ENCODE measurements around the gene ZFP64. TPM values are rescaled to one million over a fixed set of nuclear protein-coding genes. Genes with fewer than 3 reads are reported as not detected.

ZFP64 gene
- total RNA-seq, 4 donors from 2014 or later = 7.0 to 15.4 (median 14.2) TPM

- no peak overlapping the region for H3K4me3 ChIP-seq
- no peak for ATAC-seq
- H3K4me1 ChIP-seq = no peaks in the 10 kb centered on the region
- 34 to 38% methylated on average over 4 of the region's 4 CpGs for WGBS, 2 donors (ENCODE audit: low coverage in 1 of 2)
- H3K27me3 ChIP-seq = peaks cover 17% of the 10 kb centered on the region
- H3K36me3 ChIP-seq = no peaks in the 10 kb centered on the region
- H3K27ac ChIP-seq = no peak overlapping the region
- TF ChIP-seq POLR2A (IDR thresholded peaks at IDR 0.05) = no peak
- TF ChIP-seq POLR2AphosphoS5 (IDR thresholded peaks at IDR 0.05) = no peak
- no peak for TF ChIP-seq EP300 (IDR thresholded peaks at IDR 0.05)
- no peak for TF ChIP-seq CTCF (IDR thresholded peaks at IDR 0.05)
- H3K9me3 ChIP-seq = peaks cover 0 to 26% (median 0%) of the 10 kb centered on the region in 3 donors
Measured at GRCh38 chr20:52209154-52209571, 17.6 kb upstream of the ZFP64 start.

DNA sequence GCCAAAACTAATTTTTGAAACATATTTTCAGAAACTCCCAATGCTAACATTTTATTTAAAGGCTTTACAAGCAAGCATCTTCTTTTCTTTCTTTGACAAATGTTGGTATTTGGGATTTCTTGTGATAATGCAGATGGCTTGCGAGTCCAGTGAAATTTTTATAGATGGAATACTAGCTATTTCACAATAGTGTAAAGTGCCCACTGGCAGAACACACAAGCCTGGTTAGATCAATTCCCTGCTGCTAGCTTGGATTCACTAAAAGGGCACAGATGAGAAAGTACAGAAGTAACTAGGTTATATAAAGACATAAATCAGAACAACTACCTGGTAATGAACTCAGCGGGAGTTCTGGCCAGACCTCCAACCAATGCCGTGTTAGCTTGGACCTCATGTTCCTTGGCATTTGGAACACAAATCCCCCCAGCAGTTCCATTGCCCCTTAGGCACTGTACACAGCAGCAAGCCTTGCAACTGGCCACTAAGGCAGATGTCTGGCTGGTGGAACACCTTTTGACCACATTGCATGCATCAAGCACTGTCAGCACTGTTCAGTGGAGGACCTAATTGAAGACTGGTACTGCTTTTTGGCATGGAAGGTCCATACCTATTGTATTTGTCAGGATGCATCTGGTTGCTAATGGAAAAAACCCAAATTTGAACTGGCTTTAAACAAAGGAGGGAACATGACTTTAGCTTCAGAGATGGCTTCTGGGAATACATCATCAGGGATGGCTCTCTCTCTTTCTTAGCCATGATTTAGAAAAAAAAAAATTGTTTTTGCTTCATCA lies 15.6 kb upstream of the ZFP64 start:
- Histone ChIP-seq H3K27ac (no peak overlapping the region), H3K36me3 (no peaks in the 10 kb centered on the region), H3K4me1 (no peaks in the 10 kb centered on the region), H3K4me3 (no peak overlapping the region), H3K9me3 (peaks cover 0 to 8% (median 0%) of the 10 kb centered on the region in 3 donors), H3K27me3 (peaks cover 17% of the 10 kb centered on the region)
- ATAC-seq = no peak
- whole genome bisulfite sequencing, 2 donors (ENCODE audit: low coverage in 1 of 2) = 95 to 100% methylated on average over 1 to 3 of the region's 3 CpGs
- no peak for TF ChIP-seq POLR2A (IDR thresholded peaks at IDR 0.05)
- no peak for TF ChIP-seq CTCF (IDR thresholded peaks at IDR 0.05)
- no peak for TF ChIP-seq POLR2AphosphoS5 (IDR thresholded peaks at IDR 0.05)
- no peak for TF ChIP-seq EP300 (IDR thresholded peaks at IDR 0.05)

DNA sequence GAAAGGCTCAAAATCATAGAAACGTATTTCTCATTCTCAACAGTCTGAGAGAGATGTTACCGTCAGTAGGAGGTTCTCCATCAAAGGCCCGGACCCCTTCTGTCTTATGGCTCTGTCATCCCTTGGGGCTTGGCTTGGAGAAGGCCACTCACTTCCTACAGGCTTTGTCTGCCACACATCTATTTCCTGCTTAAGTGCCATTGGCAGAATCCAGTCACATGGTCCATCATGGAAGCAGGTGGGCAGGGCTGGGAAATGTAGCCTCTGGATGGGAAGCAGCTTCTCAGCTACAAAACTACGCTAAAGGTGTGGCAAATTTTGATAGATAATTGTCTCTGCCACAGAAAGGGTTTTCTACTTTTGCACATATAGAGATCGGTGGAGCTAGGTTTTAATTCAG lies 12.6 kb upstream of the ZFP64 start:
- peaks cover 7% of the 10 kb centered on the region for H3K27me3 ChIP-seq
- no peaks in the 10 kb centered on the region for H3K36me3 ChIP-seq
- H3K4me1 ChIP-seq = no peaks in the 10 kb centered on the region
- no peak for ATAC-seq
- TF ChIP-seq POLR2A (IDR thresholded peaks at IDR 0.05) = no peak
- TF ChIP-seq CTCF (IDR thresholded peaks at IDR 0.05) = no peak
- TF ChIP-seq POLR2AphosphoS5 (IDR thresholded peaks at IDR 0.05) = no peak
- TF ChIP-seq EP300 (IDR thresholded peaks at IDR 0.05) = no peak
- WGBS, 2 donors (ENCODE audit: low coverage in 1 of 2) = 93 to 100% methylated on average over 3 to 4 of the region's 5 CpGs
- no peak overlapping the region for H3K27ac ChIP-seq
- H3K9me3 ChIP-seq = no peaks in the 10 kb centered on the region
- H3K4me3 ChIP-seq = no peak overlapping the region

GRCh38 chr20:52201395-52201794 lies 9.8 kb upstream of the ZFP64 start:
- no peak for TF ChIP-seq POLR2A (IDR thresholded peaks at IDR 0.05)
- no peak for TF ChIP-seq EP300 (IDR thresholded peaks at IDR 0.05)
- TF ChIP-seq POLR2AphosphoS5 (IDR thresholded peaks at IDR 0.05) = no peak
- no peak for TF ChIP-seq CTCF (IDR thresholded peaks at IDR 0.05)
- Histone ChIP-seq H3K27ac (no peak overlapping the region), H3K9me3 (no peaks in the 10 kb centered on the region), H3K4me1 (no peaks in the 10 kb centered on the region), H3K36me3 (no peaks in the 10 kb centered on the region), H3K4me3 (no peak overlapping the region), H3K27me3 (no peaks in the 10 kb centered on the region)
- ATAC-seq = no peak
- 85% methylated on average over 2 of the region's 2 CpGs; no CpG with 5 or more reads in 1 of the 2 donors for WGBS, 2 donors (ENCODE audit: low coverage in 1 of 2)

DNA sequence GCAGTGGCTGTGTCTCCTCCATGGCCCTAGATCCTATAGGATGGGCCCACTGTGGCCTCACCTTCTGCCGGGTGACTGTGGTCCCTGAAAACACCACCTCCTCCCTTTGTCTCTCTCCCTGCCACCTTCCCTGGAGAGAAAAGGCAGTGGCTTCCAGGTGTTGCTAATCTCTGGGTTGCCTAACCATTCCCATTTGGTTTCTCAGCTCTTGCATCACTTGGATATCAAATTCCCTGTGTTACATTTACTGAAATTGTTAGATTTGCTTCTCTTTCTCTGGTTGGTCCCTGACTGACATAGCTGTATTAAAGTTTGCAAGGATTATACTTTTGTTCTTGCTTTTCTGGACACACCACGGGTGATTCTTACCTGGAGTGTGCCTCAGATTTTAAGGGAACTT lies 9.3 kb upstream of the ZFP64 start:
- WGBS, 2 donors (ENCODE audit: low coverage in 1 of 2) = 40% methylated on average over 1 of the region's 2 CpGs; no CpG with 5 or more reads in 1 of the 2 donors

More for the DNA sequence above, 9.3 kb upstream of the ZFP64 start:
- Histone ChIP-seq H3K9me3 (no peaks in the 10 kb centered on the region), H3K36me3 (no peaks in the 10 kb centered on the region), H3K27ac (no peak overlapping the region), H3K27me3 (no peaks in the 10 kb centered on the region), H3K4me1 (no peaks in the 10 kb centered on the region), H3K4me3 (no peak overlapping the region)
- no peak for ATAC-seq
- TF ChIP-seq POLR2AphosphoS5 (IDR thresholded peaks at IDR 0.05) (no peak), CTCF (IDR thresholded peaks at IDR 0.05) (no peak), EP300 (IDR thresholded peaks at IDR 0.05) (no peak), POLR2A (IDR thresholded peaks at IDR 0.05) (no peak)
